ENCODE data around the gene CAPN7.

The CAPN7 gene

GRCh38 chr3:15279205-15279604 is 73.2 kb downstream of the CAPN7 start:
- DNase-seq, result no peak

DNA sequence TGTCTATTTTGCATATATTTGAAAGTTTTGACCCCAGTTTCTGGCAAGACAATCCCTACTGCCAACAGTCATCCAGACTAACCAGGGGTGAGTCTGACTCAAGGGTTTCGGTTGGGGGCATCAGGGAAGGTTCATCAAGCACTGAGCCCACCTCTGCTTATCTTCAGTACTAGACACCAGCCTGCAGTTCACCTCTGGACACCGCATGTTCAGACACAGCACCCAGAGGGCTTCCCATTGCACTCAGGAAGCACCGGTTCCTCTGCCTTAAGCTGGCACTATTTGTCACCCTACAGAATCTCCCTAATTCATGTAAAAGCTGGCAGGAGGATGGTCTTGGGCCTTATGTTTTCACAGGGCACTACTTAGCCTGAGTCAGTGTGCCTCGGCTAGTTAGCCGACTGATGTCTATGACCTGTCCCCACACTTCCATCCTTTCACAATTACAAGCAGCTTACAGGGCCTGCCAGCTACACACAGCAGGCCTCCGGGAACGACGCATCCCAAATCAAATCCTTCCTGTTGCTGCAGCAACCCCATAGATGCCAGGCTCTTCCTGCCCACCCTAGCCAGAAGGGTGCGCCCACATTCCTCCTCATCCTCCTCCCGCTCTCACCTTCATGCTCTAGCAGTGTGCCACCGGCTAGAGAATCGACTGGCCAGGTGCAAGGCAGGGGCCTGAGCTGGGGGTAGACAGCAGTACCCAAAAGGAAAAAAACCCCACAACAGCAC is 73.8 kb downstream of the CAPN7 start:
- DNase-seq, result no peak

DNA sequence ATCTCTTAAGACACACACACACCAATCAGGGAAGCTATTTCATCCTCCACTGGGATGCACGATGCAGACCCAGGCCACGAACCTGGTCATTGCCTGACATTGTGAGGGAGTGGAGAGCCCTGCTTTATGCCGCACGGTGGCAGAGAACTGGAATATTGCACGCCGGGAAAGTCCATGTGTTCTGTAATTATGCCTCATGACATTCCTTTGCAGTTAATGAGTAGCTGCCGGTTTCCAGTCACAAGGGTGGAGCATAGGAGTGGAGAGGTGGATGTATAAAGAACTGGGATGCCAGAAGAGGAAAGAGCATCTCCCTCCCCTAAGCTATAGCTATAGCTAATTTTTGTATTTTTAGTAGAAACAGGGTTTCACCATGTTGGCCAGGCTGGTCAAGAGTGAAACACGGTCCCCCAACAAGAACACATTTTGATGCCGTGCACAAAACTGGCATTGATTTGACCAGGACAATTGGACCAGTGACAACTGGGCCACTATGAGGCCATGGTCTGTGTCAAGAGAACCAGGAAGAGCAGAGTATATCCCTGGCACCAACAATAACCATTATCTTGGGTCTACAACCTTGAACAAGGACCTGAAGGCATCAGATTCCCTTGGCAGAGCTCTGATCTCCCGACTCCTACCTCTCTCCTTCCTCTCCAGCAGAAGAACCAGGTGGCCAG is 74.9 kb downstream of the CAPN7 start:
- DNase-seq, result no peak

DNA sequence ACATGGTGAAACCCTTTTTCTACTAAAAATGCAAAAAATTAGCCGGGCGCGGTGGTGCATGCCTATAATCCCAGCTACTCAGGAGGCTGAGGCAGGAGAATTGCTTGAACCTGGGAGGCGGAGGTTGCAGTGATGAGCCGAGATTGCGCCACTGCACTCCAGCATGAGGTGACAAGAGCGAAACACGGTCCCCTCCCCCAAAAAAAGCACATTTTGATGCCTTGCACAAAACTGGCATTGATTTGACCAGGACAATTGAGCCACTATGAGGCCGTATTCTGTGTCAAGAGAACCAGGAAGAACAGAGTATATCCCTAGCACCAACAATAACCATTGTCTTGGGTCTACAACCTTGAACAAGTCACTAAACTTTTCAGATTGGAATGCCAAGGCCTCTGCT is 75.8 kb downstream of the CAPN7 start:
- DNase-seq, result no peak

DNA sequence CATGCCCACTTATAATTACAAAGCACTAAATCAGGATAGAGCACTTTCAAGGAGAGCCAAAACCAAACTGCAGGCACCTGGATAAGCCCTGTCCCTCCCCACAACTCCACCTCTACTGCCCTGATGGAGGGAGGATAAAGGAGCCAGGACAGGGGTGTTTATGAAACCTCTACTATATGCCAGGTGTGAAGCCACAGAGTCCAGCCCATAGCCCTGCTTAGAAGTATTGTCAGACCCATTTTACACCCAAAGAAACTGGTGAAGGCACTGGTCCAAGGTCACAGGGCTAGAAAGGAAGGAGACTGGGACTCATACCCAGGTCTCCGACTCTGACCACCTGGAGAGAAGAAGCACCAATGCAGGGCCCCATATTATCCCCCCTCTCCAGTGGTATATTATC is 77.7 kb downstream of the CAPN7 start:
- no peak for DNase-seq

DNA sequence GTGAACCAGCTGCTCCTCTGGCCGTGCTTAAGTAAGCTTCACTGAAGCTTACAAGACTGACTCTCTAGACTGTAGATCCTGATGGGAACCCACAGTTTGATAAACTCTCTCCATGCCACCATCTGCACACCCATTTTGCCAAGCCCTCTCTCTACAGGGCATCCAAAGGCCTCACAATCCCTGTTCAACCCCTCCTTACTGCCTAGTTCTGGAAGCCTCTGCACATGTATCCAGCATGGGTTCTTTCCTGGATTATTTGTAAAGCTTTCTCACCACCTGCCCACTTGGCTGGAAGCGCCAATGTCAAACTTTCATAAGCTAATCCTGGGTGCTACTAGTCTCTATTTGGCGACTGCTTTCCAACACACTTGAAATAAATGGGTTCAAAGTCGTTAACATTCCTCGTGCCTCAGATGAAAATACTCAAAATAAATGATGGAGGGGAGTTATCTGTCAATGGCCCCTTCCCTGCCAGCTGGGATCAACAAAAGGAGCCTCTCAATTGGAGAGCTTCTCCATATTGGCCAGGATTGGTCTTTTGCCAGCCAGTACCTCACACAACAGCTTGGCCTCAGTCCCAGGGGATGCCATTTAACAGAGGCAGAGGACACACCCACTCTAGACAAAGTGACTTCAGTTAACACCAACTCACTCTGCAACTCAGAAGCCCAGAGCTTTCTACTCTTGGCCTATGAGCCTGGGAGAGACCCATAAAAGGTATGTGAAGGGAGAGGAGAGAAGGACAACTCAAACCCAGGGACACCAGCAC is 78.3 kb downstream of the CAPN7 start:
- no peak for DNase-seq

DNA sequence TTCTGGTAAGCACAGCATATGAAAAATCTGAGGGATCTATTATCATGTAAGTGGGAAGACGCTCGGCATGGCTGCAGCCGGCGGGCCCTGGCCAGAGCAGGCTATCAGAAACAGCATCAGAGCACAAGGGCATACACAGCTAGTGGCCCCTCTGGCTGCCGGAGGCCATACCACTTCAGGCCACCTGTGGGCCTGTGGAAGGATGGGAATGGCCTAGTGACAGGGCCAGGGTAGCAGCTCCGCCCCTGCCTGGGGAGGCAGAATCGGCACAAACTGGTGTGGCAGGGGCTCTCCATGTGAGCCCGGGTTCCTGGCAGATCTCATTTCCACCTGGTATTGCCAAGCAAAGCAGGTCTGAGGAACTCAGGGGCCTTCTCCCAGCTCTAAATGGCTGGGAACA is 80.0 kb downstream of the CAPN7 start:
- DNase-seq, result no peak

DNA sequence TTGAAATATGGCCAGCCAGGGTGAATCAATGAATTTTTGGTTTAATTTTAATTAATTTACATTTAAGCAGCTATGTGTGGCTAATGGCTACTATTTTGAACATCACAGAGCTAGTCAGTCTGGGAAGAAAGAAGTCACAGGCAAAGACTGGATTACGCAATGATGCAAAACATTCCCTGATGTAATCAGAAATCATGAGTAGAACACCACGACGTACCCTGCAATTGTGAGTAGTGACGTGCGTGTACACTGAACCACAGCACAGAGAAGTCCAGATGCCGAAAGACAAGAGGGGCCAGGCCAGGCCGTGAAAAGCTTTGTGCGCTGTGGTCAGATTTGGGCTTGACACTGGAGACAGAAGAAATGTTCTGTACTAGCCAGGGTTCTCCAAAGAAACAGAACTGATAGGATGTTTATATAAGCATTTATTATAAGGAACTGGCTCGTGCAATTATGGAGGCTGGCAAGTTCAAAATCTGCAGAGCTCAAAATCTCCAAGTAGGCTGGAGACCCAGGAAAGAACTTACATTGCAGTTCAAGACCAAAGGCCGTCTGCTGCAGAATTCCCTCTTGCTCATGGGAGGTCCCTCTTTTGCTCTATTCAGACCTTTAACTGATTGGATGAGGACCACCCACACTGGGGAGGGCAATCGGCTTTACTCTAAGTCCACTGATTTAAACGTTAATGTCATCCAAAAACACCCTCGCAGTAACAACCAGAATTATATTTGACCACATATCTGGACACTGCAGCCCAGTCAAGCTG is 81.7 kb downstream of the CAPN7 start:
- DNase-seq, result no peak

DNA sequence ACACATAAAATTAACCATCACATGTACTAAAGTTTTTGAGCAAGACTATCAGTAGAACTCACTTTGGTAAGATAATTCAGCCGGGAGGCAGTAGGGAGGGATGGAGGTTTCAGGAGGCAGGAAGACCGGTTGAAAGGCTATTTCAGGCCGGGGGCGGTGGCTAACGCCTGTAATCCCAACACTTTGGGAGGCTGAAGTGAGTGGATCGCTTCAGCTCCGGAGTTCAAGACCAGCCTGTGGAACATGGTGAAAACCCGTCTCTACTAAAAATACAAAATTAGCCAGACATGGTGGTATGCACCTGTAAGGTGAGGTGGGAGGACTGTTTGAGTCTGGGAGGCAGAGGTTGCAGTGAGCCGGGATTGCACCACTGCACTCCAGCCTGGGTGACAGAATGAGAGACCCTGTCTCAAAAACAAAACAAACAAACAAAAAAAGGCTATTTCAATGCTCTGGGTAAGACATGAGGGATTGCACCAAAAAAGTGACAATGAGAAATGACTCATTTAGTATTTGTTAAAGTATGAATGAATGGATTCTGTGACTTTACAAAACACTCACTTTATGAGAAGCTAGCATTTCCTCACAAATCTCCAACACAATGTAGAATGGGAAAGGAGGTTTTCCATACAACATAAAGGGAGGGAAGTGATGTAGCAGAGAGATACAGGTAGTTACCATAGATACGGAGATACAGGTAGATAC is 82.4 kb downstream of the CAPN7 start:
- no peak for DNase-seq

DNA sequence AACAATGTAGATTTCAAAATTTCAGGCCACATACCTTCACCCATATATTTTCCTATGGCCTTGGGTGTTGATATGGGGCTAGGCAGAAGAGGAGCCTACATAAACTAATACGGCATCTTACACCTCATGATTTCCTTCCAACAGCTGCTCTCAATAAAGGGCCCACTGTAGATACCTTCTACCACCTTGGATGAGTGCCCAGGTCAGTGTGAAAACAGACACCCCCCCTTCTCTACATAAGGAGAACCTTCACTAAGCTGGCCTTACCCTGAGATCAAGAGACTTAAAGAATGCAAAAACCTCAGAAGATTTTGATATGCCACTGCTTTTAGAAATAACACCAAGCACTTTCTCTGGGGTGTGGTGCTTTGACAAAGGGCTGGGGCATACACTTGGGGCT is 83.6 kb downstream of the CAPN7 start:
- DNase-seq, result no peak

- DNase-seq, result no peak
These were observed 84.7 kb downstream of the CAPN7 start for GRCh38 chr3:15290736-15291135.

DNA sequence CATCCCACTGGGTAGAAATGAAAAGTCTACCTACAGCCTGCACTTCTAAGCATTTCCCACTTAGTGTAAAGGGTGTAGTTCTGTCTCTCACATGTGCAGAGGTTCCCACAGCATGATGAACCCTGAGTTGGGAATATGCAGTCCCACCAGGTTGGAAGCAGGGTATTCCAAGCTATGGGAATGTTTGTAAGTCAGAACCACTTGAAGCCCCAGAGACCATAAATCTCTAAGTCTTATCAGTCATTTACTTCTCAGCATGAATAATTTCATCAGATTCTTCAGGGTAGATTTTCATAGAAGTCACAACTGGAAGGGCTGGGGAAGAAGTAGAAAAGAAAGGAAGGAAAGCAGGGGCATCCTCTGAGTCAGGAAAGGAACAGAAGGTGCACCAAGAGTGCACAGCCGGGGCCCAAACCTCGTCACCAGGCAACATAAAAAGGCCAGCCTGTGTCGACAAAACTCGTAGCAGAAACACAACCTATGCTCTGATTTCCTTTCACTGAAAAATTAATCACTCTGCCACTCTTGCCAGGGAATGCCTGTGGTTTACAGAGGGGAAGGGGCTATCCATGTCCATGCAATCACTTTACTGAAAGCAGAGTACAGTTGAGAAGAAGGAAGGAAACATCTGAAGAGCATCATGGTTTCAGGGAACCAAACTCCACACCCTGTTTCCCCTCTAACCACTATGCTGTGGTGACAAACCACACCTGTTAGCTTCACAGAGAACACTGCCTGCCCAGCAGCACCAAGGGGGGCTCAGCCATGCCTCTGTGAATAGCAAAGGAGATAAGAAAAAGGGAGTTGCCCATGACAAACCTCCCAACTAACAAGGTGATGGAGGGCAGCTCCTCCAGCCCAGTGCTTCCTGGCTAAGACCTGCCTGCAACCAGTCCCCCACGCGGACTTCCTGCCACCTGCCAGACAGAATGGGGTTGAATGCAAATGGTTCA is 85.8 kb downstream of the CAPN7 start:
- DNase-seq, result no peak

GRCh38 chr3:15292765-15293522 is 86.9 kb downstream of the CAPN7 start:
- no peak for DNase-seq

DNA sequence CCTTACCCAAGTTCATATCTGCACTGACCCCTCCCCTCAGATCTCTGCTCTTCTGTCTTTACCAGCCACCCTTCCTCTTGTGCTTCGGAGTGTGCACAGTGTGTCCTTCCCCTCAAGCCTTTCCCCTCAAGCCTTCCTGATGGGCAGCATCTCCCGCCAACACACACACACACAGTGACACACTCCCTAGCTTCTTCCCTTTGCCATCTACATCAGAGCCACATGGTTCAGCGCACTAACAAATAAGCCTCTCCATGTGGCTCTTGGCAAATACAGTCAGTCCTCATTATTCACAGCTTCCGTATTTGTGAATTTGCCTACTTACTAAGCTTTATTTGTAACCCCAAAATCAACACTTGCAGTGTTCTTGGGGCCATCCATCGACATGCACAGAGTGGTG is 88.9 kb downstream of the CAPN7 start:
- DNase-seq, result no peak

GRCh38 chr3:15295506-15295905 is 89.5 kb downstream of the CAPN7 start:
- no peak for DNase-seq

- no peak for DNase-seq
These were observed 91.7 kb downstream of the CAPN7 start for GRCh38 chr3:15297608-15298350.

- no peak for DNase-seq
These were observed 92.5 kb downstream of the CAPN7 start for GRCh38 chr3:15298504-15298903.

DNA sequence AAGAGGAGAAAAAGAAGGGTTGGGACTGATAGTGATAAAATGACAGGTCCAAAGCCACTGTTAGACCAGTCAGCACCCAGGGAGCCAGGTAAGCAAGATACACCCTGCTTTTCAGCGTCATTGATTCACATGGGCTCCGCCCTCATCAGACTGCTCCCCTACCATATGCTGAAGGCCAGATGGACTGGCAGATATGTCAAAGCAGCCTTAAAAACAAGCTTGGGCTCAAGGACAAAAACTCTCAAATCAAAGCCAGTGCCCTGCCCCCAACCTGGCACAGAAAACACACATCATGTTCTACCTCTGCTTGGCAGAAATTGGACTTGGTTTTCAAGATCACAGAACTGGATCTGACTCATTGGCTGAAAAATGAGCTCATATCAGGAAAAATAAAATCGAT is 93.0 kb downstream of the CAPN7 start:
- no peak for DNase-seq

DNA sequence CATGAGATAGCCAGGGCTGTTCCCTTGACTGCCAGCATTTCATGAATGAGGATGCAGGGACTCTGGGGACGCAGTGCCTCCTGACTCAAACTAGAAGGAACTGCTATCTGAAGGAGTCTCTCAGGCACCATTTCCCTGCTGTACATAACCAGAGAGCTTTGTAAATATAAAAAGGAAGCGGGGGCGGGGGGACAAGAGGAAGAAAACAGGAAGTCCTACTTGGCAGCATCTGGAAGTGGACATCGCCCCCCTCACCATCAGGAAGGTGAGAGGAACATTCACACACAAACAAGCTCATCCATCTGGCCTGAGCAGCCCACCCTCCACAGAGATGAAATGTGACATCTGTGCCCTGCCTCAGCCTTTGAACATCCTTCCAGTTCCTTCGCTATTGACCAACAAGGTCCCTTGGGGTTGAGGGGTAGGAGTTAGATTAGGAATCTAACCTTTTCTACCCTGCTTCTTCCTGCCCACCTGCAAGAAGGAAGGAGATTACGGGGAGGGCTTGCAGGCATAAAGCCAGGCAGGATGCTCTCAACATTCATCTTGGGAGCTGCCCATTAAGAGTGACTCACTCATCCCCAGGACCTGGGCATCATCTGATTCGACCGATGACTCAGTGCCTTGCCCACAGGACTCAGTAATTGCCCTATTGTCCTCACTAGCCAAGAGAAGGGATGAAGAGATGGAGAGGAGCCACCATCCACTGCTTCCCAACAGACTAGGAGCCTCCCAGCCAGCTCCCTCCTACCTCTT is 94.5 kb downstream of the CAPN7 start:
- DNase-seq, result no peak
